HepG2 (cell line): ENCODE measurements around the gene SNX6. TPM values are rescaled to one million over a fixed set of nuclear protein-coding genes. Genes with fewer than 3 reads are reported as not detected.

Experiments
- CC2D1A ChIP-seq: sonication (generic); formaldehyde crosslinking; IDR thresholded peaks from 2 replicates; pipeline ENCODE4 v1.8.1; 2023; ENCODE audit warnings: mild to moderate bottlenecking, missing genetic modification reagents
- HMGA1 ChIP-seq: sonication (generic); formaldehyde crosslinking; conservative IDR thresholded peaks from 2 replicates; pipeline ENCODE4 v1.4.0; 2020; ENCODE audit warnings: missing genetic modification reagents
- IKZF4 ChIP-seq: sonication (generic); formaldehyde crosslinking; IDR thresholded peaks from 2 replicates; pipeline ENCODE4 v1.5.1; 2020; ENCODE audit warnings: borderline replicate concordance, mild to moderate bottlenecking, low read depth, missing genetic modification reagents; ENCODE audit errors: not compliant biosample characterization
- IRF2 ChIP-seq: IDR thresholded peaks from 2 replicates; pipeline ENCODE4 v1.6.1; 2018; ENCODE audit warnings: missing genetic modification reagents, missing compliant biosample characterization
- KDM2A ChIP-seq: sonication (generic); formaldehyde crosslinking; IDR thresholded peaks from 2 replicates; pipeline ENCODE4 v1.4.0; 2020; ENCODE audit warnings: low read depth, missing genetic modification reagents, borderline replicate concordance
- KDM3A ChIP-seq: IDR thresholded peaks from 2 replicates; pipeline ENCODE4 v1.6.1; 2018; ENCODE audit warnings: low read depth, missing compliant biosample characterization
- MIXL1 ChIP-seq: IDR thresholded peaks from 2 replicates; pipeline ENCODE4 v1.6.1; 2016
- MTA1 ChIP-seq: sonication (generic); formaldehyde crosslinking; IDR thresholded peaks from 2 replicates; pipeline ENCODE4 v1.4.0; 2020; ENCODE audit warnings: missing genetic modification reagents, mild to moderate bottlenecking, borderline replicate concordance
- RERE ChIP-seq: IDR thresholded peaks from 2 replicates; pipeline ENCODE4 v1.6.1; 2016; ENCODE audit warnings: low read depth, missing genetic modification reagents, missing compliant biosample characterization
- ZBTB1 ChIP-seq: sonication (generic); formaldehyde crosslinking; IDR thresholded peaks from 2 replicates; pipeline ENCODE4 v1.4.0; 2020; ENCODE audit warnings: missing genetic modification reagents, borderline replicate concordance
- ZFP36L2 ChIP-seq: sonication (generic); formaldehyde crosslinking; IDR thresholded peaks from 2 replicates; pipeline ENCODE4 v1.4.0; 2020; ENCODE audit warnings: missing genetic modification reagents
- ZNF180 ChIP-seq: sonication (generic); formaldehyde crosslinking; IDR thresholded peaks from 2 replicates; pipeline ENCODE4 v1.4.0; 2020; ENCODE audit warnings: low read depth, missing genetic modification reagents, borderline replicate concordance
- ZNF44 ChIP-seq: sonication (generic); formaldehyde crosslinking; IDR thresholded peaks from 2 replicates; pipeline ENCODE4 v1.5.1; 2020; ENCODE audit warnings: mild to moderate bottlenecking, missing genetic modification reagents
- polyA plus RNA-seq, 8 experiments: library from polyadenylated mRNA; depleted of rRNA in 3 of 8; stranded (reverse) in 7 of 8; unstranded in 1 of 8; fragments of >200 nt; fragmentation: Illumina TruSeq in 4 of 8; extraction: Trizol in 4 of 8; gene quantifications; 2 replicates each; pipeline versions ENCODE4 v1.2.1 to v1.2.3, GENCODE V29; 2011 to 2016; ENCODE audit warnings: low read depth in 4 of 8, missing spikeins in 1 of 8, mixed read lengths in 1 of 8; ENCODE audit not compliant: insufficient read depth in 1 of 8
- total RNA-seq, 5 experiments: library from RNA; depleted of rRNA; stranded (reverse); fragments of >200 nt; fragmentation: Illumina TruSeq; extraction: Trizol; gene quantifications; 2 replicates each; pipeline ENCODE4 v1.2.3, GENCODE V29; 2016; ENCODE audit warnings: low read depth in 1 of 5
- TF ChIP-seq, protein P1 (sequence below): sonication (generic); formaldehyde crosslinking; IDR thresholded peaks from 2 replicates; pipeline ENCODE4 v1.5.0; 2020; ENCODE audit warnings: mild to moderate bottlenecking, missing genetic modification reagents, borderline replicate concordance
- TF ChIP-seq, protein P2 (sequence below): IDR thresholded peaks from 2 replicates; pipeline ENCODE4 v1.6.1; 2016; ENCODE audit warnings: missing genetic modification reagents, missing compliant biosample characterization

Gene SNX6
- total and polyA plus RNA-seq, 2 of the 13 experiments (the other 11 are each of a cell fraction or from before 2014, with no cell fraction given): 92.3 to 169 TPM

DNA sequence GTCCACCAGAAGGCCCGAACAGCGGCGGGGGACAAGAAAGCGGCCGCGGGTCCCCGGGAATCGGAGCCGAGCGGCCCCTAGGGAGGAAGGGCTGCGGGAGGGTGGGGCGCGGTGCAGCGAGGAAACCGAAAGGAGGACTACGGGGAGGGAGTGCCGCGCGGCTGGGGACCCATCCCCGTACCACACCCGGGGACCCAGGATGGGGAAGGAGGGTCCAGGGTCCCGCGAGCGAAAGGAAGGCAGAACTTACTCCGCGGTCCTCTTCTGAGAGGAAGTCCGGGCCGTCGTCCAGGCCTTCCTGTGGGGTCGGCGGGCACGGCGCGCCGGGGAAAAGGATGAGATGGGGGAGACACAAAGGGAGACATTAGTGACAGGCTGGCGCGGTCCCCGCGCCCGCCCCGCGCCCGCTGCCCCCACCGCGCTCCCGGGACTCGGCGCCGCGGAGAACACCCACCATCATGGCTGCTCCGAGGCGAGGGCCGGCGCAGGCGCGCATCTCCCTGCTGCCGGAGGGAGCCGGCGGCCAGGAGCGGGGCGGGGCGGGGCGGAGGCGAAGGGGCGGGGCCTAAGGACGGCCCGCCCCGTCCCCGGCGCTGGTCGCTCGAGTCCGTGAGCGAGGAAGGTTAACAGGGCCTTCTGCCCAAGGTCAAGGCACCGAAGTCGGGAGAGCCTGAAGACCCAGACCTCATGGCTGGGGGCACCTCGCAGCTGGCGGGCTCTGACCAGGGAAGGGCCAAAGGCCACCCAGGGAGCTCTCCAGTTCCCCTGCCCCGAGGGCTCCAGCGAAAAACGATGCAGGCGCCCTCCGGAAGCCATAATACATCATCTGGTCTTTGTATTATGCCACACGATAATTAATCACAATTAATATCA, at the start of gene SNX6 (continued):
- TF ChIP-seq, protein P1, sequence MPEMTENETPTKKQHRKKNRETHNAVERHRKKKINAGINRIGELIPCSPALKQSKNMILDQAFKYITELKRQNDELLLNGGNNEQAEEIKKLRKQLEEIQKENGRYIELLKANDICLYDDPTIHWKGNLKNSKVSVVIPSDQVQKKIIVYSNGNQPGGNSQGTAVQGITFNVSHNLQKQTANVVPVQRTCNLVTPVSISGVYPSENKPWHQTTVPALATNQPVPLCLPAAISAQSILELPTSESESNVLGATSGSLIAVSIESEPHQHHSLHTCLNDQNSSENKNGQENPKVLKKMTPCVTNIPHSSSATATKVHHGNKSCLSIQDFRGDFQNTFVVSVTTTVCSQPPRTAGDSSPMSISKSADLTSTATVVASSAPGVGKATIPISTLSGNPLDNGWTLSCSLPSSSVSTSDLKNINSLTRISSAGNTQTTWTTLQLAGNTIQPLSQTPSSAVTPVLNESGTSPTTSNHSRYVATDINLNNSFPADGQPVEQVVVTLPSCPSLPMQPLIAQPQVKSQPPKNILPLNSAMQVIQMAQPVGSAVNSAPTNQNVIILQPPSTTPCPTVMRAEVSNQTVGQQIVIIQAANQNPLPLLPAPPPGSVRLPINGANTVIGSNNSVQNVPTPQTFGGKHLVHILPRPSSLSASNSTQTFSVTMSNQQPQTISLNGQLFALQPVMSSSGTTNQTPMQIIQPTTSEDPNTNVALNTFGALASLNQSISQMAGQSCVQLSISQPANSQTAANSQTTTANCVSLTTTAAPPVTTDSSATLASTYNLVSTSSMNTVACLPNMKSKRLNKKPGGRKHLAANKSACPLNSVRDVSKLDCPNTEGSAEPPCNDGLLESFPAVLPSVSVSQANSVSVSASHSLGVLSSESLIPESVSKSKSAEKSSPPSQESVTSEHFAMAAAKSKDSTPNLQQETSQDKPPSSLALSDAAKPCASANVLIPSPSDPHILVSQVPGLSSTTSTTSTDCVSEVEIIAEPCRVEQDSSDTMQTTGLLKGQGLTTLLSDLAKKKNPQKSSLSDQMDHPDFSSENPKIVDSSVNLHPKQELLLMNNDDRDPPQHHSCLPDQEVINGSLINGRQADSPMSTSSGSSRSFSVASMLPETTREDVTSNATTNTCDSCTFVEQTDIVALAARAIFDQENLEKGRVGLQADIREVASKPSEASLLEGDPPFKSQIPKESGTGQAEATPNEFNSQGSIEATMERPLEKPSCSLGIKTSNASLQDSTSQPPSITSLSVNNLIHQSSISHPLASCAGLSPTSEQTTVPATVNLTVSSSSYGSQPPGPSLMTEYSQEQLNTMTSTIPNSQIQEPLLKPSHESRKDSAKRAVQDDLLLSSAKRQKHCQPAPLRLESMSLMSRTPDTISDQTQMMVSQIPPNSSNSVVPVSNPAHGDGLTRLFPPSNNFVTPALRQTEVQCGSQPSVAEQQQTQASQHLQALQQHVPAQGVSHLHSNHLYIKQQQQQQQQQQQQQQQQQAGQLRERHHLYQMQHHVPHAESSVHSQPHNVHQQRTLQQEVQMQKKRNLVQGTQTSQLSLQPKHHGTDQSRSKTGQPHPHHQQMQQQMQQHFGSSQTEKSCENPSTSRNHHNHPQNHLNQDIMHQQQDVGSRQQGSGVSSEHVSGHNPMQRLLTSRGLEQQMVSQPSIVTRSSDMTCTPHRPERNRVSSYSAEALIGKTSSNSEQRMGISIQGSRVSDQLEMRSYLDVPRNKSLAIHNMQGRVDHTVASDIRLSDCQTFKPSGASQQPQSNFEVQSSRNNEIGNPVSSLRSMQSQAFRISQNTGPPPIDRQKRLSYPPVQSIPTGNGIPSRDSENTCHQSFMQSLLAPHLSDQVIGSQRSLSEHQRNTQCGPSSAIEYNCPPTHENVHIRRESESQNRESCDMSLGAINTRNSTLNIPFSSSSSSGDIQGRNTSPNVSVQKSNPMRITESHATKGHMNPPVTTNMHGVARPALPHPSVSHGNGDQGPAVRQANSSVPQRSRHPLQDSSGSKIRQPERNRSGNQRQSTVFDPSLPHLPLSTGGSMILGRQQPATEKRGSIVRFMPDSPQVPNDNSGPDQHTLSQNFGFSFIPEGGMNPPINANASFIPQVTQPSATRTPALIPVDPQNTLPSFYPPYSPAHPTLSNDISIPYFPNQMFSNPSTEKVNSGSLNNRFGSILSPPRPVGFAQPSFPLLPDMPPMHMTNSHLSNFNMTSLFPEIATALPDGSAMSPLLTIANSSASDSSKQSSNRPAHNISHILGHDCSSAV (CRISPR knock-in tag): no peak
- TF ChIP-seq KDM3A (peak; percentile 79), ZNF180 (CRISPR knock-in tag) (0 out of 2 replicates have a peak, but pooled peaks have one; percentile 44), IKZF4 (CRISPR knock-in tag) (no peak), MTA1 (CRISPR knock-in tag) (peak; percentile 98), ZNF44 (CRISPR knock-in tag) (peak; percentile 47; the same call in 1 of the 2 replicates), IRF2 (peak; percentile 70; the same call in 1 of the 2 replicates), RERE (0 out of 2 replicates have a peak, but pooled peaks have one; percentile 32), MIXL1 (no peak; the same call in 1 of the 2 replicates), ZFP36L2 (CRISPR knock-in tag) (no peak), CC2D1A (CRISPR knock-in tag) (peak; percentile 81; the same call in 1 of the 2 replicates), HMGA1 (CRISPR knock-in tag) (no peak), ZBTB1 (CRISPR knock-in tag) (no peak), KDM2A (CRISPR knock-in tag) (peak; percentile 85)
- TF ChIP-seq, protein P2, sequence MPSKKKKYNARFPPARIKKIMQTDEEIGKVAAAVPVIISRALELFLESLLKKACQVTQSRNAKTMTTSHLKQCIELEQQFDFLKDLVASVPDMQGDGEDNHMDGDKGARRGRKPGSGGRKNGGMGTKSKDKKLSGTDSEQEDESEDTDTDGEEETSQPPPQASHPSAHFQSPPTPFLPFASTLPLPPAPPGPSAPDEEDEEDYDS (CRISPR knock-in tag): peak; percentile 44
